OCI-LY7 (cell line): ENCODE results near the gene SLC30A1. TPM values are rescaled to one million over a fixed set of nuclear protein-coding genes. Genes with fewer than 3 reads are reported as not detected.

ENCODE experiments used
- BruUV-seq: library from RNA; stranded (reverse); fragments of 400-500 nt; replicated peaks from 2 replicates; lab custom pipeline; 2021; lab: Mats Ljungman, UMichigan
- CTCF ChIA-PET: fragments of 300-600 bp; sonication (Branson Sonifier 250); formaldehyde crosslinking; loops from one replicate; lab custom pipeline; 2022; ENCODE audit warnings: antibody characterized with exemption; ENCODE audit not compliant: unreplicated experiment; lab: Charles Lee
- POLR2A ChIA-PET: fragments of 300-600 bp; sonication (Branson Sonifier 250); formaldehyde crosslinking; loops from one replicate; lab custom pipeline; 2022; ENCODE audit warnings: antibody characterized with exemption; lab: Charles Lee
- DNase-seq: peaks from one replicate; pipeline ENCODE4 v3.0.0-alpha.2; 2015; ENCODE audit warnings: low spot score
- H2AFZ ChIP-seq: fragments of 200-600 bp; sonication (generic), shearing (Covaris generic); 2 replicates; pipeline ENCODE4 v1.6.1; 2014; ENCODE audit warnings: mild to moderate bottlenecking, antibody characterized with exemption, low read length, moderate library complexity
- H3K27ac ChIP-seq: fragments of 200-600 bp; sonication (generic); 2 replicates; pipeline ENCODE4 v1.5.1; 2014; ENCODE audit warnings: mixed run types, low read depth, mild to moderate bottlenecking, moderate library complexity, low read length, inconsistent platforms; ENCODE audit not compliant: poor library complexity, severe bottlenecking
- H3K36me3 ChIP-seq: fragments of 200-600 bp; sonication (generic); 2 replicates; pipeline ENCODE4 v1.6.1; 2014; ENCODE audit warnings: mild to moderate bottlenecking, antibody characterized with exemption, low read length, moderate library complexity, mixed read lengths; ENCODE audit not compliant: insufficient read depth
- H3K4me1 ChIP-seq: fragments of 200-600 bp; sonication (generic); 2 replicates; pipeline ENCODE4 v1.5.1; 2014; ENCODE audit warnings: mild to moderate bottlenecking, low read length; ENCODE audit not compliant: insufficient read depth, poor library complexity, severe bottlenecking
- H3K4me2 ChIP-seq: fragments of 200-600 bp; sonication (generic); 2 replicates; pipeline ENCODE4 v1.6.1; 2014; ENCODE audit warnings: mild to moderate bottlenecking, low read length
- H3K4me3 ChIP-seq: fragments of 200-600 bp; sonication (generic); 2 replicates; pipeline ENCODE4 v1.5.1; 2014; ENCODE audit warnings: mild to moderate bottlenecking, low read depth, low read length; ENCODE audit not compliant: poor library complexity, severe bottlenecking
- H3K79me2 ChIP-seq: fragments of 200-600 bp; sonication (generic); 2 replicates; pipeline ENCODE4 v1.6.1; 2016; ENCODE audit warnings: low read depth, mild to moderate bottlenecking, low read length, moderate library complexity, mixed read lengths; ENCODE audit not compliant: insufficient read depth
- H3K9me2 ChIP-seq: fragments of 200-600 bp; sonication (generic); 2 replicates; pipeline ENCODE4 v1.6.1; 2016; ENCODE audit warnings: mild to moderate bottlenecking, low read length, mixed read lengths; ENCODE audit not compliant: insufficient read depth
- H3K9me3 ChIP-seq: fragments of 200-600 bp; sonication (generic); 2 replicates; pipeline ENCODE4 v1.6.1; 2014; ENCODE audit warnings: mild to moderate bottlenecking, mixed run types, low read length, mixed read lengths
- H4K20me1 ChIP-seq: fragments of 200-600 bp; sonication (generic); 2 replicates; pipeline ENCODE4 v1.6.1; 2014; ENCODE audit warnings: mild to moderate bottlenecking, antibody characterized with exemption, low read length, moderate library complexity, mixed read lengths; ENCODE audit not compliant: insufficient read depth
- EZH2phosphoT487 ChIP-seq: fragments of 200-600 bp; sonication (generic); IDR thresholded peaks from 2 replicates; pipeline ENCODE4 v1.6.1; 2018; ENCODE audit warnings: low read depth, borderline replicate concordance, mild to moderate bottlenecking, mixed run types, antibody characterized with exemption, low read length, moderate library complexity, mixed read lengths
- intact Hi-C: fragments of 100-400 bp; cut with micrococcal nuclease; formaldehyde crosslinking; loops from one replicate; pipeline ENCODE4 v1.10.0; 2022; ENCODE audit not compliant: unreplicated experiment
- total RNA-seq, 2 experiments: library from RNA; depleted of rRNA in 1 of 2; stranded (reverse); fragments of >200 nt in 1 of 2; shearing (Covaris generic) in 1 of 2; gene quantifications; 2 replicates each; pipeline ENCODE4 v1.2.3, GENCODE V29; 2014 to 2022
- TF ChIP-seq, protein P1 (sequence below): fragments of 200-600 bp; sonication (generic); conservative IDR thresholded peaks from 2 replicates; pipeline ENCODE4 v1.5.1; 2014; ENCODE audit warnings: mild to moderate bottlenecking, antibody characterized with exemption, low read length, moderate library complexity, mixed read lengths

SLC30A1 gene
- total RNA-seq, 2 experiments from 2014 or later: 6.1 to 7.9 TPM

DNA sequence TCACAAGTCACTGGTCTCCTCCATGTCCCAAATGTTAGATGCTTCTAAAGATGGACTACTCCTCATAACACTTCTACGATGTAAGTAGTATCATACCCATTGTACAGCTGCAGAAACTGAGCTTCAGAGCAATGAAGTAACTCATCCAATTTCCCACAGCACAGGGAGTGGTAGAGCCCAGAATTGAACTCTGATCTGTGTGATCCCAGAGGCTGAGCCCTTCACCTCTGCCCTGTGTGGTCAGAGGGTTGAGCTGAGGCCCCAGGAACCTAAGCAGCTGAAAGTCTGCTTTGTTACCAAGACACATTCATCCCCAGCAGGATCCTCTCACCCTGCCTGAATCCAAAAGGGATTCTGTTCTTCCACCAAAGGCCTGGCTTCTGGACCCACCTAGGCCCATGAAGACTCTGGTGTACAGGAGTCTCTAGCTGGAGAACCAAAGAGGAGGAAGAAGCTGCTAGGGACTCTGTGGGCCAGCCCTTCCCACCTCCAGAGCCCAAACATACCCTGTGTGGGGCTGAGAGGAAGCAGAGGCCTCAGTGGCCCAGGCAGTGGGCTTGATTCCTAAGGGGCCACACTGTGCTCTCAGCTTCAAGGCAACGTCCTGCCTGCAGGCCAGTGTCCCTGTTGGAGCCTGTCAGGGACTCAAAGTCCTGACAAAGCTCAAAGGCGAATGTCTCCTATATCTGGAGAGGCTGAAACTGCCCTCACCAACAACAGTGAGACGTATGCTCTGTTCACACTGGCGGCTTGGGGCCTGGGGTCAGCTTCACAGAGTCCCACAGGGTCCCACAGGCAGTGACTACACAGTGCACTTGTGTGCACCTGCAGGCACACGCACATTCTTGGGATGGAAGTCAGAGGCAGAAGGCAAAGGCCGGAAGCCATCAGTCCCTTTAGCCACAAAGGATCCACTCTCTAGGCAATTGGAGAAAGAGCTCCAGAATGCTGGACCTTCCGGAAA is 40.4 kb upstream of the SLC30A1 start:
- no peak for DNase-seq
- ChIA-PET CTCF (no interaction called here), POLR2A (interaction anchor here (0.7 to 1.0 kb wide), 2 partner anchors 13 to 19 kb away, joined by 3 read pairs; no protein-coding TSS in a partner anchor)
- no peaks in the 10 kb centered on the region for H3K9me3 ChIP-seq
- no TSS peak for BruUV-seq
- no peak overlapping the region for H3K27ac ChIP-seq
- no peak overlapping the region for H2AFZ ChIP-seq
- no peaks in the 10 kb centered on the region for H3K4me1 ChIP-seq
- H4K20me1 ChIP-seq: no peaks in the 10 kb centered on the region
- H3K4me2 ChIP-seq: no peak overlapping the region
- no peaks in the 10 kb centered on the region for H3K36me3 ChIP-seq
- intact Hi-C loops: no loop called here
- H3K79me2 ChIP-seq: no peaks in the 10 kb centered on the region
- no peaks in the 10 kb centered on the region for H3K9me2 ChIP-seq
- no peak overlapping the region for H3K4me3 ChIP-seq
- TF ChIP-seq, protein P1, sequence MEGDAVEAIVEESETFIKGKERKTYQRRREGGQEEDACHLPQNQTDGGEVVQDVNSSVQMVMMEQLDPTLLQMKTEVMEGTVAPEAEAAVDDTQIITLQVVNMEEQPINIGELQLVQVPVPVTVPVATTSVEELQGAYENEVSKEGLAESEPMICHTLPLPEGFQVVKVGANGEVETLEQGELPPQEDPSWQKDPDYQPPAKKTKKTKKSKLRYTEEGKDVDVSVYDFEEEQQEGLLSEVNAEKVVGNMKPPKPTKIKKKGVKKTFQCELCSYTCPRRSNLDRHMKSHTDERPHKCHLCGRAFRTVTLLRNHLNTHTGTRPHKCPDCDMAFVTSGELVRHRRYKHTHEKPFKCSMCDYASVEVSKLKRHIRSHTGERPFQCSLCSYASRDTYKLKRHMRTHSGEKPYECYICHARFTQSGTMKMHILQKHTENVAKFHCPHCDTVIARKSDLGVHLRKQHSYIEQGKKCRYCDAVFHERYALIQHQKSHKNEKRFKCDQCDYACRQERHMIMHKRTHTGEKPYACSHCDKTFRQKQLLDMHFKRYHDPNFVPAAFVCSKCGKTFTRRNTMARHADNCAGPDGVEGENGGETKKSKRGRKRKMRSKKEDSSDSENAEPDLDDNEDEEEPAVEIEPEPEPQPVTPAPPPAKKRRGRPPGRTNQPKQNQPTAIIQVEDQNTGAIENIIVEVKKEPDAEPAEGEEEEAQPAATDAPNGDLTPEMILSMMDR: no peak
- no peak for TF ChIP-seq EZH2phosphoT487

DNA sequence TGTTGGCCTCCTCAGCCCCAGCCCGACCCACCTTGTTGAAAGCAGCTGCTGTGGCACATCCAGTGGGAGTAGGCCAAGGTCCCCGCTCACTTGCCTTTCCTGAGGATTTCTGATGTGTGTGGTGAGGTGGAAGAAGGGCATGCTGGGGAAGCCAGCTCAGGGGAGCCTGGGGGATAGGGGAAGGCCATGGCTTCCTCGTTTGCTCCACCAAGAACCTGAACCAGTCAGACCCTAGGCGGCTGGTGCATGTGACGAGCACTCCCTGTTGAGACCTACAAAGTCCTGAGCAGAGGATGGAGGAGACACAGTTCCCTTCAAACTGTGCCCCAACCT is 38.0 kb upstream of the SLC30A1 start:
- DNase-seq: no peak
- no TSS peak for BruUV-seq
- Histone ChIP-seq H3K4me3 (no peak overlapping the region), H3K36me3 (no peaks in the 10 kb centered on the region), H3K9me3 (no peaks in the 10 kb centered on the region), H4K20me1 (no peaks in the 10 kb centered on the region), H2AFZ (no peak overlapping the region), H3K79me2 (no peaks in the 10 kb centered on the region), H3K9me2 (no peaks in the 10 kb centered on the region), H3K27ac (no peak overlapping the region), H3K4me2 (no peak overlapping the region), H3K4me1 (no peaks in the 10 kb centered on the region)
- CTCF ChIA-PET: no interaction called here
- POLR2A ChIA-PET: interaction anchor here (1.2 to 1.6 kb wide), 3 partner anchors 9 to 43 kb away, joined by 3 to 5 read pairs (median 4); no protein-coding TSS in a partner anchor
- intact Hi-C loops: no loop called here
- TF ChIP-seq, protein P1: no peak
- no peak for TF ChIP-seq EZH2phosphoT487
